Right renal cortex interstitium (tissue), 3 donors: Measurements from ENCODE around the gene ANXA11. TPM values are rescaled to one million over a fixed set of nuclear protein-coding genes. Genes with fewer than 3 reads are reported as not detected.

ENCODE experiments used
- DNase-seq, 3 donors: peaks; one replicate each; pipeline ENCODE4 v3.0.0-alpha.2; 2013; ENCODE audit warnings: low read depth in 3 of 3, low spot score in 2 of 3
- polyA plus RNA-seq, 3 donors: library from polyadenylated mRNA; unstranded; fragments of 120-200 nt; gene quantifications; one replicate each; pipeline ENCODE4 v1.2.1, GENCODE V29; 2013; ENCODE audit not compliant: insufficient read length in 3 of 3

The ANXA11 gene
- polyA plus RNA-seq, 3 donors = 123 to 144 (median 140) TPM

DNA sequence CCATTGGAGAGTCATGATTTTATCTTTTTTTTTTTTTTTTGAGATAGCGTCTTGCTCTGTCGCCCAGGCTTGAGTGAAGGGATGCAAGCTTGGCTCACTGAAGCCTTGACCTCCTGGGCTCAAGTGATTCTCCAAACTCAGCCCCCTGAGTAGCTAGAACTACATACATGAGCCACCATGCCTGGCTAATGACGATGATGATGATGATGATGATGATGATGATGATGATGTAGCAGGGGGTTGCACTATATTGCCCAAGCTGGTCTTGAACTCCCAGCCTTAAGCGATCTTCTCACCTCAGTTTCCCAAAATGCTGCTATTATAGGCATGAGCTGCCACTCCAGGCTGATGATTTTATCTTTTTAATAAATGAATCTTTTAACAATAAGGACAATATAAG, 86.7 kb downstream of the ANXA11 start:
- DNase-seq = no peak

DNA sequence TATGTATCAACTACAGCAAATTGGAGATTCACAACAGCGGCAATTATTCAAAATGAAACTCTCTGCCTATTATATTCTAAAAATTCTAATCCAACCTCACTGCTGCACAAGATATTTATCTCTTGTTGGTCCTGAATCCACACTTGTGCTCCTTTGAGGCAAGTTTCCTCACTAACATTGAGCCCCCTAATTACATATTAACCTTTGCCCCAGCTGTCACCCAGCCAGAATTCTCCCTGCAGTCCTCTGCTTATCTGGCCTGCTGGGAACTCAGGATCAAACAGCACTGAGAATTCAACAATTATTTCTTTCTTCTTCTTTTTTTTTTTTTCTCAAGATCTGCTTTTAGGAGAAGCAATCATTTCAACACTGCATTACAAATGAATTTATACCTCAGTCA, 94.4 kb downstream of the ANXA11 start:
- DNase-seq = no peak

DNA sequence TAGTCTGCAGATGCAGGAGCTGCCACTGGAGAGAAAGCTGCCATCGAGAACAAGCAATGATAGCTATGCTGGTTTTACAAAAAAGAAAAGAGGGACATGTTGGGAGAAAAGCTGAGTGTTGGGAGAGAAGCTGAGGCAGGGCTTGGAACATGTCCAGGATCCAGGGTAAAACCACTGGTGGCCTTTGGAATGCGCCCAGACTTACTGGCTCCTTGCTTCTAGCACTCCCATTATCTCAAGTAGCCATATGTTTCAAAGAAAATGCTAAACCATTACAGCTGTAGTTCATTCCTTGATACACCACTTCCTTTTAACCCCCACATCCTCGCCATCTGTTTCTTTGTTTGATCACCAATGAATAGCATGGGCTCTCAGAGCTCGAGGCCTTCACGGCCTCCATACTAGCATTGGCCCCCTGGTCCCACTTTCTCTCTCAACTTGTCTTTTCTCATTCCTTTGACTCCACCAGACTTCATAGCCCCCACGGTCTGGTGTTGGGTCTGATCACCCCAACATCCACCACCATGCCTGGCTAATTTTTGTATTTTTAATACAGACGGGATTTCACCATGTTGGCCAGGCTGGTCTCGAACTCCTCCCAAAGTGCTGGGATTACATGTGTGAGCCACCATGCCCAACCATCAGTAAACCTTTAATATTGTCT, 96.6 kb downstream of the ANXA11 start:
- DNase-seq = no peak

DNA sequence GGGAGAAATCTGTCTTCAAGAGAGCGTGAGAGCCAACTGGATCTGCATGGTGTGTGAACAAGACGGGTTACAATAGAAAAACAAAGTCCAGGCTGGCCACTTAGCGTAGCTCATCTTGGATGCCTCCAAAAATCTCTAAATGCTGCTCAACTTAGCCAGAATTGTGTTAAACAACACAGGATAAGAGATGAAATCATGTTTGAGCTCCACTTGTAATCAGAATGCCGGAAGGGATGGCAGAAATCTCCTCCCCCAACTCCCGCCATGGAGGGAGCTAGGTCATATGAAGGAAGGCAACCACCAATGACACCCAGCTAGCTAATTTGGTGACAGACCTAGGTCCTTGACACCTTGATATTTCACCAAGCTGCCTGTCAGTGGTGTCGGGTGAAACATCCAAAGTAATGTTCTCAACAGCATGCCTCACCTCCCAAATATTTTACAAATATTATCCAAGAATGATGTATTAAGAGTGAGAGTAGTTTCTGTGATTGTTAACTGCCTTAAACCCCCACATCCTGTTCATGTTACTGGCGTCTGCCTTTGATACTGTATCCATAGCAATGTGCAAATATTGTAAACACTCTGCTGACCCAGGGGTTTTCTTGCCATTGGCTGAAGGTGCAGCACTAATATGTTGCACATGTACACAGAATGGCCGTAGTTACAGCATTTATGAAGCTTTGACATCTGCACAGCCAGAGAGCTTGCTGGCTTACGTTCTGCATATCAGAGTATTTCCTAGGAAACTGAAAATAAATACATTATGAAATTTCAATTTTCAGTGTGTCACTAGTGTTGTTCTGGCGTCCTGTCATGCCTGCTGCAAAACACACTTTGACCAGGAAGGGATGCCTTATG, 101.0 kb downstream of the ANXA11 start:
- peak in 2 of 3 donors; percentile 33 to 45 for DNase-seq

Other genes starting within 250 kb of the ANXA11 start
- 10 to 100 TPM; 55.0 to 62.7 (median 61.7) TPM for gene TMEM254, start 126.9 kb downstream of the ANXA11 start, polyA plus RNA-seq
- 10 to 100 TPM in 2 of 3 donors, 1 to 10 TPM in 1; 9.8 to 21.7 (median 16.0) TPM for gene PLAC9, start 72.8 kb downstream of the ANXA11 start, polyA plus RNA-seq
- 1 to 10 TPM in 2 of 3 donors, under 1 TPM in 1; 0.67 to 1.2 (median 1.1) TPM for gene MAT1A, start 84.1 kb upstream of the ANXA11 start, polyA plus RNA-seq
- gene DYDC1, start 151.2 kb upstream of the ANXA11 start, polyA plus RNA-seq = under 1 TPM; 0.37 to 0.90 (median 0.49) TPM
- 1 to 10 TPM; 2.4 to 4.0 (median 3.1) TPM for gene DYDC2, start 151.2 kb upstream of the ANXA11 start, polyA plus RNA-seq
- 100 to 1,000 TPM; 116 to 134 (median 124) TPM for gene PRXL2A, start 203.0 kb upstream of the ANXA11 start, polyA plus RNA-seq
- gene TSPAN14, start 248.8 kb upstream of the ANXA11 start, polyA plus RNA-seq = 10 to 100 TPM; 81.6 to 86.2 (median 85.7) TPM